ENCODE measurements around the gene HAUS5.

DNA sequence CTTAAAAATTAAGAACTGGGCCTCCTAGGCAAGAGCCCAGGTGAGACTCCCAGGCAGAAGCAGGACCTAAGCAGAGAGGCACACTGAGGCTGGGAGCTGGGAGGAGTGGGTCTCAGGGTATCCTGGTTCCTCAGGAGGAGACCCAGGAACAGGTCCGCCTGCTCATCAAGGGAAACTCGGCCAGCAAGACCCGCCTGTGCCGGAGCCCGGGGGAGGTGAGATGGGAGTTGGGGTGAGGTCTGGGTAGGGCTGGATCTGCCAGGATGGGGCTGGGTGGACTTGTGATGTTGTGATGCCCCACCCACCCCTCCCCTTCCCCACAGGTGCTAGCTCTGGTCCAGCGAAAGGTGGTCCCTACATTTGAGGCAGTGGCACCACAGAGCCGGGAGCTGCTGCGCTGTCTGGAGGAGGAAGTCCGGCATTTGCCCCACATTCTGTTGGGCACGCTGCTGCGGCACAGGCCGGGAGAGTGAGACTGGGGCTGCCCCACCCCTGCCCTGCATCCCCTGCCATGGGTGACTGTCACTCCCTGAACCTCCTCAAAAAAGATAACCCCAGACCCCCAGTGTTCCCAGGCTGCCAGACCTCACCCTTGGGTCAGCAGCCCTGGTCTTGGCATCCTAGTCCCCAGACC, 6.9 kb downstream of the HAUS5 start:
- TF ChIP-seq POLR2A (IDR thresholded peaks at IDR 0.05) = no peak
- TF ChIP-seq, protein P1, sequence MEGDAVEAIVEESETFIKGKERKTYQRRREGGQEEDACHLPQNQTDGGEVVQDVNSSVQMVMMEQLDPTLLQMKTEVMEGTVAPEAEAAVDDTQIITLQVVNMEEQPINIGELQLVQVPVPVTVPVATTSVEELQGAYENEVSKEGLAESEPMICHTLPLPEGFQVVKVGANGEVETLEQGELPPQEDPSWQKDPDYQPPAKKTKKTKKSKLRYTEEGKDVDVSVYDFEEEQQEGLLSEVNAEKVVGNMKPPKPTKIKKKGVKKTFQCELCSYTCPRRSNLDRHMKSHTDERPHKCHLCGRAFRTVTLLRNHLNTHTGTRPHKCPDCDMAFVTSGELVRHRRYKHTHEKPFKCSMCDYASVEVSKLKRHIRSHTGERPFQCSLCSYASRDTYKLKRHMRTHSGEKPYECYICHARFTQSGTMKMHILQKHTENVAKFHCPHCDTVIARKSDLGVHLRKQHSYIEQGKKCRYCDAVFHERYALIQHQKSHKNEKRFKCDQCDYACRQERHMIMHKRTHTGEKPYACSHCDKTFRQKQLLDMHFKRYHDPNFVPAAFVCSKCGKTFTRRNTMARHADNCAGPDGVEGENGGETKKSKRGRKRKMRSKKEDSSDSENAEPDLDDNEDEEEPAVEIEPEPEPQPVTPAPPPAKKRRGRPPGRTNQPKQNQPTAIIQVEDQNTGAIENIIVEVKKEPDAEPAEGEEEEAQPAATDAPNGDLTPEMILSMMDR (IDR thresholded peaks at IDR 0.05 in 4 of 5, conservative IDR thresholded peaks at IDR 0.05 in 1 of 5) = no peak

Measured in gastrocnemius medialis (tissue), 4 donors.